ENCODE measurements around the gene USP36.

DNA sequence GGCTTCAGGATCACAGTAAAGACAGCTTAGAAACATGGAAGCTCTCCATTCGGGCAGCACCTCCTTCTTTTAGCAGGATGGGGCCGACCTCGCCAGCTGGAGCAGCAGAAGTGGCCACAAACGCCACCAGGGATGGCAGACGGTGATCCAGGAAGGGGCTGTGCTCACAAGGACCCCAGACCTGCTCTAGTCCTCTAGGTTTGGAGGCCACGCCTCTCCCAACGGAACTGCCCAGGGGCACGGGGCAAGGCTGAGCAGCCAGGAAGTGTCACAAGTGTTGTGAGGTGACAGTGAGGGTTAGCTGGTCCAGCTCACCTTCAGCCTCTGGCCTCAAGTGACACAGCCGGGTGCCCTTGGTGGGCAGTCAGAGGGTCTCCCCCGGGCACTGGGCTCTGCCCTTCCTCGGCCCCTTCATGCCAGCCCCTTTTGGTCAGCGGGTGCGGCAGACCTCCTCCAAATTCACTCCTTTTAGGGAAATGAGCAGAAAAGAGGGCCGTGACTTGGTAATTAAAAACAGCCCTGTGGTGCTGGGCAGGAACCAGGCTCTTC is 42.0 kb upstream of the USP36 start:
- TF ChIP-seq, protein P1, sequence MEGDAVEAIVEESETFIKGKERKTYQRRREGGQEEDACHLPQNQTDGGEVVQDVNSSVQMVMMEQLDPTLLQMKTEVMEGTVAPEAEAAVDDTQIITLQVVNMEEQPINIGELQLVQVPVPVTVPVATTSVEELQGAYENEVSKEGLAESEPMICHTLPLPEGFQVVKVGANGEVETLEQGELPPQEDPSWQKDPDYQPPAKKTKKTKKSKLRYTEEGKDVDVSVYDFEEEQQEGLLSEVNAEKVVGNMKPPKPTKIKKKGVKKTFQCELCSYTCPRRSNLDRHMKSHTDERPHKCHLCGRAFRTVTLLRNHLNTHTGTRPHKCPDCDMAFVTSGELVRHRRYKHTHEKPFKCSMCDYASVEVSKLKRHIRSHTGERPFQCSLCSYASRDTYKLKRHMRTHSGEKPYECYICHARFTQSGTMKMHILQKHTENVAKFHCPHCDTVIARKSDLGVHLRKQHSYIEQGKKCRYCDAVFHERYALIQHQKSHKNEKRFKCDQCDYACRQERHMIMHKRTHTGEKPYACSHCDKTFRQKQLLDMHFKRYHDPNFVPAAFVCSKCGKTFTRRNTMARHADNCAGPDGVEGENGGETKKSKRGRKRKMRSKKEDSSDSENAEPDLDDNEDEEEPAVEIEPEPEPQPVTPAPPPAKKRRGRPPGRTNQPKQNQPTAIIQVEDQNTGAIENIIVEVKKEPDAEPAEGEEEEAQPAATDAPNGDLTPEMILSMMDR (IDR thresholded peaks at IDR 0.05; ENCODE audit: insufficient read depth, low read length, poor library complexity, severe bottlenecking) = no peak
- TF ChIP-seq EZH2phosphoT487 (conservative IDR thresholded peaks at IDR 0.05; ENCODE audit: low read length) = no peak

Measured in SU-DHL-6 (cell line).